Effector memory CD4-positive, alpha-beta T cell (primary cell): ENCODE results near the gene ZNRD2.

Experiments used
- DNase-seq, 3 donors: peaks; one replicate each; pipeline ENCODE4 v3.0.0-alpha.2; 2020
- H3K27ac ChIP-seq: 2 replicates; pipeline ENCODE4 v1.7.0; 2013; ENCODE audit warnings: mild to moderate bottlenecking, low read length, moderate library complexity; ENCODE audit not compliant: insufficient read depth, poor library complexity, severe bottlenecking
- H3K27me3 ChIP-seq: replicated peaks from 2 replicates; pipeline ENCODE4 v1.7.0; 2013; ENCODE audit warnings: mild to moderate bottlenecking, low read length; ENCODE audit not compliant: insufficient read depth, control insufficient read depth, poor library complexity, severe bottlenecking
- H3K36me3 ChIP-seq: 2 replicates; pipeline ENCODE4 v1.7.0; 2013; ENCODE audit warnings: mild to moderate bottlenecking, low read length, moderate library complexity; ENCODE audit not compliant: control insufficient read depth, insufficient read depth
- H3K4me1 ChIP-seq: 2 replicates; pipeline ENCODE4 v1.7.0; 2013; ENCODE audit warnings: low read length, mild to moderate bottlenecking; ENCODE audit not compliant: control insufficient read depth, insufficient read depth, poor library complexity, severe bottlenecking
- H3K4me3 ChIP-seq: 2 replicates; pipeline ENCODE4 v1.7.0; 2013; ENCODE audit warnings: low read length, low read depth, mild to moderate bottlenecking; ENCODE audit not compliant: insufficient read depth, poor library complexity, severe bottlenecking
- H3K9me3 ChIP-seq: 2 replicates; pipeline ENCODE4 v1.7.0; 2013; ENCODE audit warnings: mild to moderate bottlenecking, low read length, moderate library complexity; ENCODE audit not compliant: control insufficient read depth

Gene ZNRD2

GRCh38 chr11:65548395-65548794 lies 21.9 kb upstream of the ZNRD2 start:
- no peak for DNase-seq
- H3K9me3 ChIP-seq = no peaks in the 10 kb centered on the region
- peak overlapping the region; percentile 16 for H3K27ac ChIP-seq
- peaks cover 31% of the 10 kb centered on the region for H3K4me1 ChIP-seq
- no peaks in the 10 kb centered on the region for H3K27me3 ChIP-seq
- peaks cover 10% of the 10 kb centered on the region for H3K36me3 ChIP-seq
- H3K4me3 ChIP-seq = no peak overlapping the region

DNA sequence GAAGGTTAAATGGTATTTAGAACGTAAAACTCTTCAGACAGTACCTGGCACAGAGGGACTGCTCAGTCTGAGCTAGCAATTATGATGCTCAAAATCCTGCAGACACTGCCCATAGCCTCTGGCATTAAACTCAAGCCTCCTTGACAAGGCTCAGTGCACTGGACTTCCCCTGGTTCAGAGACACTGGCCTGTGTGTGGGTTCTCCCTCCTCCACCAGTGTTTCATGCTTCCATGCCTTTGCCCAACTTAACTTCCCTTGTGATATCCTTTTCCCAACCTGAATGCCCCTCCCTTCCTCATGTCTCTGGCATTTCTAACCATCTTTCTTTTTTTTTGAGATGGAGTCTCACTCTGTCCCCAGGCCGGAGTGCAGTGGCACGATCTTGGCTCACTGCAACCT lies 21.2 kb upstream of the ZNRD2 start:
- H3K27me3 ChIP-seq = no peaks in the 10 kb centered on the region
- H3K4me3 ChIP-seq = no peak overlapping the region
- H3K4me1 ChIP-seq = peaks cover 38% of the 10 kb centered on the region
- peaks cover 10% of the 10 kb centered on the region for H3K36me3 ChIP-seq
- no peak overlapping the region for H3K27ac ChIP-seq
- no peaks in the 10 kb centered on the region for H3K9me3 ChIP-seq
- no peak for DNase-seq

DNA sequence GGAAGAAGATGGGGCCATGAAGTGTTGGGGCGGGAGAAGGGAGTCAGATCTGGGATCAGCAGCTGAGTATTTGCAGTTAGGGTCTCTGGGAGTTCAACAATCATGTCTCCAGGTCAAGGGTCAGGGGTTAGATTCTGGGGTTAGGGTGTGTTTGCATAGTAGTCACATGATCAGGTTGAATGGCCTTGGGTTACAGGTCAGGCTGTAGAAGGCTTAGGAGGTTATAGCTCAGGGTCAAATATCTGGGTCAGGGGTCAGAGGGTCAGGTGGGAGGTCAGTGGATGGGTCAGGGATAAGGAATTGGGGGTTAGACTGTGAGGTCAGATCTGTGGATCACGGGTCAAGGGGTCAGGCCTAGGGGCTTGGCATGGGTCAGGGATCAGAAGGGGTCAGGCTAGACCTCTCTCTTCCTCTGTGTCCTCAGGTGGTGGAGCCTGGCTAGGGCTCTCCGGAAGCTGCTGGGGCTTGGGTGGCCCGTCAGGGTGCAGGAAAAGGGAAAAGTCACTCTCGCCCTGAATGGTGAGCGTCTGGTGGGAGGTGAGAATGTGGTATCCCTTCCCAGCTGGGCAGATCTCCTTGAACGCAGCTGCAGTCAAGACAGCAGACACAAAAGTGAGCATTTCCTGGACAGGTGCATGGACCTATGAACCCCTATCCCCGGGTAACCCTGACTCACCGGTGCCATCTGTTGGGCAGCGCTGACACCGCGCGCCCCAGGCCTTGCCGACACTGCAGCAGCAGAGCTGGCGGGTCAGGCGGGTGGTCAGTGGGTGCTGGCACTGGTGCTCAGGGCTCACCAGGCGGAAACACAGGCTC lies 18.5 kb upstream of the ZNRD2 start:
- Histone ChIP-seq H3K4me3 (no peak overlapping the region), H3K27ac (no peak overlapping the region), H3K4me1 (peaks cover 60% of the 10 kb centered on the region), H3K36me3 (peaks cover 10% of the 10 kb centered on the region), H3K27me3 (no peaks in the 10 kb centered on the region), H3K9me3 (no peaks in the 10 kb centered on the region)
- peak; percentile 38 to 52 (median 44) for DNase-seq

GRCh38 chr11:65552388-65552951 lies 17.8 kb upstream of the ZNRD2 start:
- H3K27ac ChIP-seq = peak overlapping the region; percentile 49
- peaks cover 59% of the 10 kb centered on the region for H3K4me1 ChIP-seq
- no peak for DNase-seq

GRCh38 chr11:65553301-65554001 lies 16.8 kb upstream of the ZNRD2 start:
- H3K9me3 ChIP-seq = no peaks in the 10 kb centered on the region
- peaks cover 10% of the 10 kb centered on the region for H3K36me3 ChIP-seq
- peak overlapping the region; percentile 49 for H3K27ac ChIP-seq
- peaks cover 55% of the 10 kb centered on the region for H3K4me1 ChIP-seq
- no peaks in the 10 kb centered on the region for H3K27me3 ChIP-seq
- peak overlapping the region; percentile 21 for H3K4me3 ChIP-seq
- DNase-seq = peak; percentile 53 to 69 (median 69)

More at GRCh38 chr11:65552388-65552951, 17.8 kb upstream of the ZNRD2 start:
- Histone ChIP-seq H3K4me3 (no peak overlapping the region), H3K9me3 (no peaks in the 10 kb centered on the region), H3K27me3 (no peaks in the 10 kb centered on the region), H3K36me3 (peaks cover 10% of the 10 kb centered on the region)

GRCh38 chr11:65554057-65554818 lies 16.0 kb upstream of the ZNRD2 start:
- Histone ChIP-seq H3K27ac (peak overlapping the region; percentile 48), H3K36me3 (peaks cover 10% of the 10 kb centered on the region), H3K4me3 (peak overlapping the region; percentile 21)

GRCh38 chr11:65554842-65555430 lies 15.3 kb upstream of the ZNRD2 start:
- no peak for DNase-seq
- peak overlapping the region; percentile 54 for H3K27ac ChIP-seq
- H3K4me1 ChIP-seq = peaks cover 64% of the 10 kb centered on the region
- H3K9me3 ChIP-seq = no peaks in the 10 kb centered on the region
- no peak overlapping the region for H3K4me3 ChIP-seq
- peaks cover 10% of the 10 kb centered on the region for H3K36me3 ChIP-seq
- H3K27me3 ChIP-seq = no peaks in the 10 kb centered on the region

More at GRCh38 chr11:65554057-65554818, 16.0 kb upstream of the ZNRD2 start:
- Histone ChIP-seq H3K9me3 (no peaks in the 10 kb centered on the region), H3K27me3 (no peaks in the 10 kb centered on the region), H3K4me1 (peaks cover 63% of the 10 kb centered on the region)
- no peak for DNase-seq

- Histone ChIP-seq H3K4me3 (no peak overlapping the region), H3K4me1 (peaks cover 66% of the 10 kb centered on the region), H3K9me3 (no peaks in the 10 kb centered on the region), H3K27me3 (no peaks in the 10 kb centered on the region), H3K36me3 (peaks cover 10% of the 10 kb centered on the region), H3K27ac (peak overlapping the region; percentile 82)
- DNase-seq = no peak
Observed at GRCh38 chr11:65555693-65556231, 14.5 kb upstream of the ZNRD2 start.
